ENCODE measurements around the gene MSL1. TPM values are rescaled to one million over a fixed set of nuclear protein-coding genes. Genes with fewer than 3 reads are reported as not detected.

The MSL1 gene
- total RNA-seq, 4 donors from 2014 or later, result 50.2 to 139 (median 61.9) TPM

DNA sequence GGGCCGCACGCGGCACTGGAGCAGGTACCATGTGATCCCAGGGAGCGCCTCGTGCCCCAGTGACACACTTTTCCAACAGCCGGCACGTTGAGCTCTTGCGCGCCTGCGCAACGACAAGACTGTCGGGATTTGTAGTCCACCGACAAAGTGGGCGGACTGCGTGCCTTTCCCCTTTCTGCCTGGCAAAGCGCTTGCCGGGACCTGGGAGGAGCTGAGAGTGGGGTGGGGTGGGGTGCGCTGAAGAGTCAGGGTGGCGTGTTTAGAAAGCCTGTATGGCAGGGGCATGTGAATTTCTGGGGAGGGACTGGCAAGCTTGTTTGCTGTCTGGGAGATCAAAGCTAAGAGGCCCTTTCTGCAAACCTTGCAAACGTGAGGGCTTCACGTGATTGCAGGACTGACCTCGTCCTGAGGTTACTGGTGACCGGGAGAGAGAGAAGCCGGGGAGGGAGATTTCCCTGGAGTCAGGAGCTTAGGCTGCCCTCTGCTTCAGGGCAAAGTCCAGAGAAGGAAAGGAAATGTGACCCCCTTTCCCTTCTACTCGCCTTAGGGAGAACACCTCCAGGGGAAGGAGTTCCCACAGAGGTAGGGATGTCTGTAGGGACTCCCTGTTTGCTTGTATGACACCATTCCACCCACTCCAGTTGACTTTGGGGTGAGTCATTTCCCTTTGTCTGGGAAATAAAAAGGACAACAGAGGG lies 21.0 kb upstream of the MSL1 start:
- TF ChIP-seq, protein P1, sequence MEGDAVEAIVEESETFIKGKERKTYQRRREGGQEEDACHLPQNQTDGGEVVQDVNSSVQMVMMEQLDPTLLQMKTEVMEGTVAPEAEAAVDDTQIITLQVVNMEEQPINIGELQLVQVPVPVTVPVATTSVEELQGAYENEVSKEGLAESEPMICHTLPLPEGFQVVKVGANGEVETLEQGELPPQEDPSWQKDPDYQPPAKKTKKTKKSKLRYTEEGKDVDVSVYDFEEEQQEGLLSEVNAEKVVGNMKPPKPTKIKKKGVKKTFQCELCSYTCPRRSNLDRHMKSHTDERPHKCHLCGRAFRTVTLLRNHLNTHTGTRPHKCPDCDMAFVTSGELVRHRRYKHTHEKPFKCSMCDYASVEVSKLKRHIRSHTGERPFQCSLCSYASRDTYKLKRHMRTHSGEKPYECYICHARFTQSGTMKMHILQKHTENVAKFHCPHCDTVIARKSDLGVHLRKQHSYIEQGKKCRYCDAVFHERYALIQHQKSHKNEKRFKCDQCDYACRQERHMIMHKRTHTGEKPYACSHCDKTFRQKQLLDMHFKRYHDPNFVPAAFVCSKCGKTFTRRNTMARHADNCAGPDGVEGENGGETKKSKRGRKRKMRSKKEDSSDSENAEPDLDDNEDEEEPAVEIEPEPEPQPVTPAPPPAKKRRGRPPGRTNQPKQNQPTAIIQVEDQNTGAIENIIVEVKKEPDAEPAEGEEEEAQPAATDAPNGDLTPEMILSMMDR (IDR thresholded peaks at IDR 0.05), result no peak
- ATAC-seq (ENCODE audit: low FRiP score) (peak; percentile 65), DNase-seq (ENCODE audit: low spot score) (peak; percentile 93)

DNA sequence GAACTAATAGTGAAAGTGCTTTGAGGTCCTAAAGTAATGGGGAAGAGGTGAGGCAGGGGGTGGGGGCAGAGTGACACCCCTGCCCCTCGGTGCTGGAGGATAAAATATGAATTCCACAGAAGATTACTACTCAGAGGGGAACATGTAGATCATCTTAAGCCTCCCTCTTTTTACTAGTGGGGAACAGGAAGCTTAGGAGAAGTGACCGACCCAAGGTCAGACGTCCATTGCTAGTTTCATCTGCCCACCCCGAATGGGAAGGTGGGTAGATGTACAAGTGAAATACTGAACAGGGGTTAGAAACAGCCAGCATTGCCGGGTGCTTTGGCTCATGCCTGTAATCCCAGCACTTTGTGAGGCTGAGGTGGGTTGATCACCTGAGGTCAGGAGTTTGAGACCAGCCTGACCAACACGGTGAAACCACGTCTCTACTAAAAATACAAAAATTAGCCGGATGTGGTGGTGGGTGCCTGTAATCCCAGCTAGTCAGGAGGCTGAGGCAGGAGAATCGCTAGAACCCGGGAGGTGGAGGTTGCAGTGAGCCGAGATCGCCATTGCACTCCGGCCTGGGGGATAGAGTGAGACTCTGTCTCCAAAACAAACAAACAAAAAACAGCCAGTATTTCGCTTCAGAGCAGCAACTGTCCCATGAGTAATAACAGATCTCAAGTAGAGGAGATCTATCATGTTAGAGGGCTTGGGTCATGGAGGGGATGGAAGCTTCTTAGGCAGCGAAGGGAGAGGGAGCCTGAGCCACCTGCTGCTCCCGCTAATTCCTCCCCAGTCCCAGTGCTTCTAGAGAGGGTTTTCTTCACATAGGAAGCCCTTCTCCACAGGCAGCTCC lies 20.2 kb upstream of the MSL1 start:
- TF ChIP-seq, protein P1 (IDR thresholded peaks at IDR 0.05), result no peak
- no peak for DNase-seq (ENCODE audit: low spot score)
- ATAC-seq (ENCODE audit: low FRiP score), result no peak

DNA sequence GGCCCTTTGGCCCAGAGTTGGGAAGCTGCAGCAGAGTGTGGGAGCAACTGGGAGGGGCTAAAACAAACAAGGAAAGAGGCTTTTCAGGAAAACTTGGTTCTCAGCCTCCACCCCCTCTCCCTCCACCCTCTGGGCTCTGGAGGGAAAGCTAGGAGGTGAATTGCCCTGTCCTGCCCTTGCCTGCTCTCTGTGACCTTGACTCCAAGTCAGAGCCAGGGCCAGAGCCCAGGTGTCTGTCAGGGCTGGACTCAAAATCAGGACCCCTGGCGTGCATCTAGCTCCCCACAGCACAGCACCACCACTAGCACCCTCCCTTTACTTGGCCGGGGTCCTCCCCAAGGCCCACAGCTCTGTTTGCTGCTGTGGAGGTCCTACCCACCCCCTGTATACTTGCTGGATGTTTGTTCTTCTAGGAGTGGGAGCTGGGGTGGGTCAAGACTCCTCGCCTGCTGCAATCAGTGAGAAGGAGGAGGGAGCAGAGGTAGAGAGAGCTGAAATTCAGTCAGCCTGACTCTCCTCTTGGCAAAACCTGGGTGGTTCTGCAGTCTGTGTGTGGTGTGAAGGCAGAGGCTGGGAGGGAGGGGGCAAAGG lies 18.6 kb upstream of the MSL1 start:
- no peak for DNase-seq (ENCODE audit: low spot score)
- TF ChIP-seq, protein P1 (IDR thresholded peaks at IDR 0.05), result no peak

DNA sequence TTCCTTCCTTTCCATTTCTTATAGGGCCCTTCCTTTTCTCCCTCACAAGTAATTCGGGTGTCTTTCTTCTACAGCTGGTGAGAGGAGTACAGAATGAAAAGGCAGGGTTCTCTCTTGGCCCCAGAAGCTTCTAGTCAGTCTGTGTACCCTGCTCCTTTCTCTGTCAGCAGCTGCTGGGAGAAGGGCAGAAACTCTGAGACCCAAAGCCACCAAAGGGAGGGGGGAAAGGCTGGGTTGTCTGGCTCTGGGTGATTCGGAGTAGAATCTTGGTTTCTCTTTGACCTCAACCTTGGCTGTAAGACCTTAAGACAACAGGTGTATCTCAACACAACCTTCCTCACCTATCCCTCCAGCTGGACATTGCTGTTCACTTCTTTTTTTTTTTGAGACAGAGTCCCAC lies 18.1 kb upstream of the MSL1 start:
- ATAC-seq (ENCODE audit: low FRiP score), result no peak
- TF ChIP-seq, protein P1 (IDR thresholded peaks at IDR 0.05), result no peak
- DNase-seq (ENCODE audit: low spot score), result no peak

More for the DNA sequence above, 18.6 kb upstream of the MSL1 start:
- no peak for ATAC-seq (ENCODE audit: low FRiP score)

DNA sequence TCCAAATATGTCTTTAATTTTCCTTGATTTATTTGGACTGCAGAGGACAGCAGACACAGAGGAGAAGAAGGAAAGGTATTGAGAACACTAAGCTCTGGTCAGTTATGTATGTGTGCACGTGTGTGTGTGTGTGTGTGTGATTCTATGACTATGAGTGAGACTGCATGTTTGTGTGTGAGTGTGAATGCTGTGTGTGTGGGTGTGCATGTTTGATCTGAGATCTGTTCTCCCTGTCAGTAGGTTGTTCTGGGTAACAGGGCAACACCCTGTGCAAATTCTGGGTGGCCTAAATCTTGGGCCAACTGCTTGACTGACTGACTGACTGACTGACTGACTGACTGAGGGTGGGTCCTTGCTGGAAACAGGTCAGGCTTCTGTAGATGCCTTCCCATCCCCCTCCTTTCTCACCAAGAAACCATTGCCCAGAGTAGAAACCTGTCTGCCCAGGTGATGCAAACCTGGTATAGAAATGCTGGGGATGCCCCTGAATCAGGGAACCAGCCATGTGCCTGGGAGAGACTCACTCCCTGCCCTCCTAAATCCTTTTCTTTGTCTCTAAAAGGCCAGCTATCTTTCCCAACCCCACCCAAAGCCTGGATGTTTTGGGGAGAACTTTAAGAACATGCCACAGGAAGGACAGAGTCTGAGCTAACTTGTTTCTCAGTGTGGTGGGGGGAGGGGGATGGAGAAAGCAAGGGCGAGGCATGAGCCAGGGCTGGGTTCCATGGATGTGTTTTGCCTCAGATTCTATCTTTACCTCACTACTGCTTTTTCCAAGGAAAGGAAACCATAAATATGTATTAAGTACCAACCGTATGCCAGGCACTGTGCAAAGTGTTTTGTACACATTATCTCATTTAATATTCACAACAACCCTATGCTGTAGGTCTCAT lies 16.9 kb upstream of the MSL1 start:
- no peak for ATAC-seq (ENCODE audit: low FRiP score)
- no peak for DNase-seq (ENCODE audit: low spot score)
- TF ChIP-seq, protein P1 (IDR thresholded peaks at IDR 0.05), result no peak
